ENCODE results near the gene GET3. TPM values are rescaled to one million over a fixed set of nuclear protein-coding genes. Genes with fewer than 3 reads are reported as not detected.

Gene GET3
- total and polyA plus RNA-seq, 2 of the 4 experiments (the other 2 are of a cell fraction) = 129 to 152 TPM

- no peak overlapping the region for H3K4me2 ChIP-seq (ENCODE audit: low read depth, low read length)
- H3K23ac ChIP-seq (ENCODE audit: low read depth, low read length) = no peak overlapping the region
- H3K14ac ChIP-seq (replicated peaks; ENCODE audit: low read depth, low read length) = no peak overlapping the region
- H3K27me3 ChIP-seq (ENCODE audit: control insufficient read depth, insufficient read depth, low read length) = no peaks in the 10 kb centered on the region
- no peak overlapping the region for H4K91ac ChIP-seq (ENCODE audit: insufficient read depth, low read depth, low read length)
- H3K4me1 ChIP-seq (ENCODE audit: control insufficient read depth, insufficient read depth, low read length) = peaks cover 46% of the 10 kb centered on the region
- no peak overlapping the region for H3K9ac ChIP-seq (ENCODE audit: low read depth, low read length)
- no peak overlapping the region for H2BK15ac ChIP-seq (ENCODE audit: low read depth, low read length)
- no peak overlapping the region for H3K27ac ChIP-seq (ENCODE audit: insufficient read depth, low read length)
- no peak overlapping the region for H2BK20ac ChIP-seq (ENCODE audit: low read depth, low read length)
- H3K4me3 ChIP-seq (ENCODE audit: insufficient read depth, low read depth, low read length) = no peak overlapping the region
- no TSS peak for BruUV-seq (replicated peaks)
- H3K79me1 ChIP-seq (ENCODE audit: low read depth in 1 of 2, low read length in 2 of 2) = peaks cover 0 to 35% of the 10 kb centered on the region in 2 experiments; a peak in 2 of 4 replicates
- in situ Hi-C loops (cut with MboI; ENCODE audit: low sequenced_read_pairs) = loop anchor here (25.0 kb wide), 1 partner anchor 1050 kb away; no protein-coding TSS in a partner anchor
- H4K5ac ChIP-seq (ENCODE audit: low read depth, low read length) = no peak overlapping the region
- no peak for ATAC-seq (ENCODE audit: low read depth)
- dilution Hi-C loops (cut with HindIII; ENCODE audit: low sequenced_read_pairs, unreplicated experiment) = no loop called here
- intact Hi-C loops (cut with micrococcal nuclease) = no loop called here
- H3K18ac ChIP-seq (ENCODE audit: low read depth, low read length) = no peak overlapping the region
- H2AK9ac ChIP-seq (replicated peaks; ENCODE audit: low read depth, low read length, poor library complexity) = no peak overlapping the region
- no peak overlapping the region for H2BK5ac ChIP-seq (ENCODE audit: low read depth, low read length, poor library complexity, severe bottlenecking)
- no peak for DNase-seq
- no peak overlapping the region for H2BK120ac ChIP-seq (ENCODE audit: low read depth, low read length)
- no peaks in the 10 kb centered on the region for H3K9me3 ChIP-seq (ENCODE audit: control insufficient read depth, insufficient read depth, low read length)
- no peak for TF ChIP-seq CHD1 (IDR thresholded peaks at IDR 0.05; ENCODE audit: low read depth, low read length)
- no peak overlapping the region for H4K8ac ChIP-seq (ENCODE audit: low read depth in 2 of 2, low read length in 2 of 2)
- H3K4ac ChIP-seq (ENCODE audit: low read depth, low read length) = no peak overlapping the region
- H2AFZ ChIP-seq (replicated peaks; ENCODE audit: low read length, poor library complexity) = no peak overlapping the region
- H3K9me1 ChIP-seq (ENCODE audit: insufficient read depth, low read length) = peaks cover 17% of the 10 kb centered on the region
- H2AK5ac ChIP-seq (ENCODE audit: low read depth, low read length) = no peak overlapping the region
- ChIA-PET CTCF (interaction anchor here (1.1 kb wide), 1 partner anchor 21 kb away, joined by 3 read pairs; no protein-coding TSS in a partner anchor), POLR2A (ENCODE audit: unreplicated experiment) (no interaction called here)
- no peaks in the 10 kb centered on the region for H3K36me3 ChIP-seq (ENCODE audit: control insufficient read depth, insufficient read depth, low read length)
- 89% methylated on average over 4 of the region's 10 CpGs; no CpG with 5 or more reads in 1 of the 2 experiments for WGBS, 2 experiments (ENCODE audit: extremely low coverage in 2 of 2, insufficient read length in 1 of 2)
- peaks cover 12% of the 10 kb centered on the region for H4K20me1 ChIP-seq (ENCODE audit: insufficient read depth, low read length)
- H3K56ac ChIP-seq (ENCODE audit: extremely low read depth, insufficient read depth, low read length) = no peak overlapping the region
Observed at GRCh38 chr19:12787458-12787857, 50.2 kb downstream of the GET3 start.
